Measurements from ENCODE around the gene IL17B.

- TF ChIP-seq, protein P1, sequence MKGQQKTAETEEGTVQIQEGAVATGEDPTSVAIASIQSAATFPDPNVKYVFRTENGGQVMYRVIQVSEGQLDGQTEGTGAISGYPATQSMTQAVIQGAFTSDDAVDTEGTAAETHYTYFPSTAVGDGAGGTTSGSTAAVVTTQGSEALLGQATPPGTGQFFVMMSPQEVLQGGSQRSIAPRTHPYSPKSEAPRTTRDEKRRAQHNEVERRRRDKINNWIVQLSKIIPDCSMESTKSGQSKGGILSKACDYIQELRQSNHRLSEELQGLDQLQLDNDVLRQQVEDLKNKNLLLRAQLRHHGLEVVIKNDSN (IDR thresholded peaks at IDR 0.05), result no peak
- TF ChIP-seq CREB1 (IDR thresholded peaks at IDR 0.05; ENCODE audit: low read depth), result no peak
- no peak for TF ChIP-seq EGR1 (IDR thresholded peaks at IDR 0.05)
- TF ChIP-seq EP300 (IDR thresholded peaks at IDR 0.05; ENCODE audit: borderline replicate concordance), result no peak
- no peak for TF ChIP-seq NFIC (IDR thresholded peaks at IDR 0.05)
Measured at GRCh38 chr5:149379177-149379761, at the start of gene IL17B.

Measured in Ishikawa (cell line).